A673 (cell line): ENCODE data around the gene TIMM17B.

Source experiments
- CTCF ChIP-seq: fragments of 300-800, 200-600 bp; sonication (generic); conservative IDR thresholded peaks from 2 replicates; pipeline ENCODE4 v1.5.1; 2017; ENCODE audit warnings: low read depth, mild to moderate bottlenecking, antibody characterized with exemption, low read length, moderate library complexity, mixed read lengths
- EZH2 ChIP-seq: fragments of 200-600 bp; sonication (generic); IDR thresholded peaks from 2 replicates; pipeline ENCODE4 v1.6.1; 2017; ENCODE audit warnings: borderline replicate concordance, low read depth, mild to moderate bottlenecking, mixed read lengths, antibody characterized with exemption, low read length; ENCODE audit not compliant: poor library complexity, severe bottlenecking

GRCh38 chrX:48890296-48890925, 7.2 kb downstream of the TIMM17B start:
- TF ChIP-seq CTCF (no peak), EZH2 (no peak)
